SK-N-SH treated with all-trans-retinoic acid at 6 μM for 48 hours (cell line): ENCODE data around the gene MRFAP1.

ENCODE experiments used
- BACH2 ChIP-seq: fragments of 250-450 bp; sonication (Bioruptor Pico); IDR thresholded peaks from 2 replicates; pipeline ENCODE4 v1.9.0; 2021; ENCODE audit warnings: mild to moderate bottlenecking, borderline replicate concordance
- CREB5 ChIP-seq: fragments of 250-450 bp; sonication (Bioruptor Pico); IDR thresholded peaks from 2 replicates; pipeline ENCODE4 v1.5.1; 2020; ENCODE audit warnings: low read depth, mild to moderate bottlenecking, moderate library complexity
- ESRRG ChIP-seq: fragments of 250-450 bp; sonication (Bioruptor Pico); IDR thresholded peaks from 2 replicates; pipeline ENCODE4 v1.6.1; 2021; ENCODE audit warnings: mild to moderate bottlenecking
- PATZ1 ChIP-seq: fragments of 250-450 bp; sonication (Bioruptor Pico); IDR thresholded peaks from 2 replicates; pipeline ENCODE4 v1.8.0; 2020; ENCODE audit warnings: mild to moderate bottlenecking, moderate library complexity, borderline replicate concordance
- SNAI2 ChIP-seq: fragments of 250-450 bp; sonication (Bioruptor Pico); IDR thresholded peaks from 2 replicates; pipeline ENCODE4 v1.5.0; 2020; ENCODE audit warnings: mild to moderate bottlenecking, moderate library complexity
- TCF4 ChIP-seq: fragments of 250-450 bp; sonication (Bioruptor Pico); IDR thresholded peaks from 2 replicates; pipeline ENCODE4 v1.8.0; 2021; ENCODE audit warnings: mild to moderate bottlenecking, moderate library complexity, borderline replicate concordance
- TSHZ2 ChIP-seq: fragments of 250-450 bp; sonication (Bioruptor Pico); IDR thresholded peaks from 2 replicates; pipeline ENCODE4 v1.5.0; 2020; ENCODE audit warnings: mild to moderate bottlenecking, moderate library complexity
- ZFP30 ChIP-seq: fragments of 450-650 bp; formaldehyde crosslinking; IDR thresholded peaks from 2 replicates; pipeline ENCODE4 v1.5.0; 2022; ENCODE audit warnings: mild to moderate bottlenecking, moderate library complexity

- TF ChIP-seq SNAI2 (CRISPR knock-in tag) (no peak), ESRRG (CRISPR knock-in tag) (no peak), TCF4 (CRISPR knock-in tag) (no peak), TSHZ2 (CRISPR knock-in tag) (no peak), BACH2 (CRISPR knock-in tag) (no peak), PATZ1 (CRISPR knock-in tag) (no peak), ZFP30 (CRISPR knock-in tag) (no peak), CREB5 (no peak)
Observed at GRCh38 chr4:6621556-6621927, 18.9 kb upstream of the MRFAP1 start.
